Loucy (cell line): ENCODE results near the gene NINL.

Experiments used
- CTCF ChIP-seq: fragments of 200-600 bp; sonication (generic); conservative IDR thresholded peaks from 2 replicates; pipeline ENCODE4 v1.5.1; 2014; ENCODE audit warnings: mild to moderate bottlenecking, antibody characterized with exemption, low read length
- EZH2phosphoT487 ChIP-seq: fragments of 200-600 bp; IDR thresholded peaks from 2 replicates; pipeline ENCODE4 v1.6.1; 2018; ENCODE audit warnings: antibody characterized with exemption, mild to moderate bottlenecking, moderate library complexity, borderline replicate concordance

DNA sequence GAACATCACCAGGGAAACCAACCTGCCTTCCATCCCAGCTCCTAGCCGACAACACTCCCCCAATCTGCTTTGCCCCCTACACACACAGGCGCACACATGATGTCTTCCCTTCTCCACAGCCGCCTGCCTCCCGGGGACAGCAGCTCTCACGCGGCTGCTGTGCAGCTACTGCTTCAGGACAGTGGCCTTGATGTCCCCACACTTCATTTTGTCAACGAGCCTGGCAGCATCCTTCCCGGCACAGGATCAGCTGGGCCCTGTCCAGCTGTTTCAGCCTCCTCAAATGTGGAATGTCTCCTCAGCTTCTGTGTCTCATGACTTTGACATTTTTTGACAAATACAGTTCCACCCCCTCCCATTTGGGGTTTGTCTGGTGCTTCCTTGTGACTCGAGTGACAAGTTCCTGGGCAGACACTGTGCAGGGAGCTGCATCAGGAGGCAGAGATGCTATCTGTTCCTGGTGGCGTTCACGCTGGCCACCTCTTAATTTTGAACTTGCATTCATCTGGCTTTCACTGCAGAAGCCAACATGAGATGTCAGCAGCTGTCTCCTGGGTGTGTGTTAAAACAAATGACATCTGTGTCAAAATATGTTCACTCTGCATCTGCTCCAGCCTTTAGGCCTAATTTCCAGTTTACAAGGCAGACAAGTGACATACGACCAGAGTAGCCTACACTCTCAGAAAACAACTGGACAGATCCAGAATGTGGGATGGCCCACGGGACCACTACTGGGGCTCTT is 120.7 kb downstream of the NINL start:
- TF ChIP-seq CTCF (no peak), EZH2phosphoT487 (no peak)
